Activated T-helper 2 cell treated with anti-CD3 and anti-CD28 coated beads, Interferon-gamma antibody, Interleukin-2, Interleukin-4, amounts not matched to agents 10 μg/mL and 5 μg/mL and 100 μg/mL, durations not matched to agents 14 hours and 24 hours and 36 hours (primary cell): Measurements from ENCODE around the gene MFAP1. TPM values are rescaled to one million over a fixed set of nuclear protein-coding genes. Genes with fewer than 3 reads are reported as not detected.
"Not testable (repeated sequence)": the region's sequence is repeated elsewhere in the genome, so short reads cannot be mapped to it uniquely, and the experiment has no call there.

Source experiments
- DNase-seq: peaks from one replicate; pipeline ENCODE4 v3.0.0; 2021; ENCODE audit warnings: low spot score
- H3K27ac Mint-ChIP-seq: one replicate; pipeline ENCODE4 v1.8.0; 2021; ENCODE audit warnings: mixed read lengths
- H3K27me3 Mint-ChIP-seq: one replicate; pipeline ENCODE4 v1.8.0; 2021; ENCODE audit warnings: low read depth, mixed read lengths
- H3K36me3 Mint-ChIP-seq: one replicate; pipeline ENCODE4 v1.8.0; 2021; ENCODE audit warnings: low read depth, mixed read lengths
- H3K4me1 Mint-ChIP-seq: one replicate; pipeline ENCODE4 v1.8.0; 2021; ENCODE audit warnings: low read depth, mixed read lengths
- H3K4me3 Mint-ChIP-seq: one replicate; pipeline ENCODE4 v1.8.0; 2021; ENCODE audit warnings: low read depth, mild to moderate bottlenecking, moderate library complexity, mixed read lengths
- H3K9me3 Mint-ChIP-seq: one replicate; pipeline ENCODE4 v1.8.0; 2021; ENCODE audit warnings: mixed read lengths
- intact Hi-C: fragments of 100-400 bp; cut with micrococcal nuclease; formaldehyde crosslinking; loops from one replicate; pipeline ENCODE4 v1.15.1; 2023
- total RNA-seq: library from RNA; stranded (reverse); gene quantifications from 2 replicates; pipeline ENCODE4 v1.2.3, GENCODE V29; 2022

Gene MFAP1
- total RNA-seq, result 43.7 and 44.3 TPM in 2 replicates

DNA sequence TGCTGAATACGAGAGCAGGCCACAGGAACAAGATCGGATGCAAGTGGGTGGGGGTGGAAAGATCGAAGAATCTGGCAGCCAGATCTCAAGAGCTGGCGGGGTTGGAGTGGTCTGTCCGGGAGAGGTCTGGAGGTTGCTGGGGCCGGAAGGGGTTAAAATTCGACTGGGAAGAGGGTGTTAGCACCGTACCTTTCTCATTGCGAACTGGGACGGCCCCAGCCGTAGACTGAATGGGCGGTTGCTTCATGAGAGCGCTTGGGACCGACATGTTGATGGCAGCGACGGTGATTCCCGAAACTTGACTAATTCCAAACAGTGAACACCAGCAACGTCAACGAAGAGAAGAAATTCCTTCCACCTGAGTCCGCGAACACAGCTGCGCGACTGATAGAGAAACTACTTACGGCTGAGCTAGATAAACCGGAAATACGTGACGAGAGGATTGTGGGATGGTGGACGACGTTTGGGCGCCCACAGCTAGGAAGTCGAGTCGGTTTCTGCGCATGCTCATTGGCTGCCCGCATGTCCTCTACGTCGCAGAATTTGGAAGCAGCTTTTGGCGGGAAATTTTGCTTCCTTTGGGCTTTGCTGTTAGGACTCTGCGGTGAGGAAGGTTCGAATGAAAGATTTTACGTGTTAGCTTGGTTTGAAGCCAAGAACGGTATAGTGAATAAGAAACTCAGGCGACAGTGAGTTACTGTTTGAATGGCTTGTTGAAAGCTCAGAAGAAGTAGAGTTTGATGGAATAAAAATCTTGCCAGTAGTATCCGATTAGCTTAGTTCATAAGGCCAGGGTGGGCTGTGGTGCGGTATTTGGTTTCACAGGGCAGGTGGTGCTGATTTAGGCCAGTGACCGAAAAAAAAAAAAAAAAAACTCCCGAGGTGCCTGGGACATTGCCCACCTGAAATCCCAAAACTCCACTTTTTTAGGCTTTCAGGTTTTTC lies at the start of gene MFAP1:
Gene MFAP1, minus strand, starts transcription at position 389 of the 945 bp plus-strand sequence. Its CDS starts 121 bp downstream, at position 268.
- intact Hi-C loops, result loop anchor here (1.0 to 10.0 kb wide), 4 partner anchors 32 to 900 kb away; partner anchors contain the start of genes EIF3J and SERF2
- Mint-ChIP-seq H3K27me3 (no peaks in the 10 kb centered on the region), H3K36me3 (peaks cover 40% of the 10 kb centered on the region), H3K27ac (peak within 1 kb of the TSS; percentile 98), H3K4me3 (peak within 1 kb of the TSS; percentile 97), H3K9me3 (no peaks in the 10 kb centered on the region), H3K4me1 (peaks cover 28% of the 10 kb centered on the region)
- peak; percentile 91 for DNase-seq

- no peak for DNase-seq
- Mint-ChIP-seq H3K9me3 (no peaks in the 10 kb centered on the region), H3K27me3 (no peaks in the 10 kb centered on the region), H3K36me3 (peaks cover 48% of the 10 kb centered on the region), H3K4me3 (no peak overlapping the region), H3K27ac (no peak overlapping the region), H3K4me1 (no peaks in the 10 kb centered on the region)
- intact Hi-C loops, result no loop called here
Measured at GRCh38 chr15:43873651-43874050, 49.2 kb upstream of the MFAP1 start.

GRCh38 chr15:43872416-43873020 lies 48.0 kb upstream of the MFAP1 start:
- intact Hi-C loops, result no loop called here
- Mint-ChIP-seq H3K4me1 (no peaks in the 10 kb centered on the region), H3K27ac (no peak overlapping the region), H3K36me3 (peaks cover 54% of the 10 kb centered on the region), H3K4me3 (no peak overlapping the region), H3K27me3 (no peaks in the 10 kb centered on the region), H3K9me3 (no peaks in the 10 kb centered on the region)
- no peak for DNase-seq

- Mint-ChIP-seq H3K4me1 (no peaks in the 10 kb centered on the region), H3K4me3 (no peak overlapping the region), H3K9me3 (no peaks in the 10 kb centered on the region), H3K27me3 (no peaks in the 10 kb centered on the region), H3K36me3 (peaks cover 58% of the 10 kb centered on the region), H3K27ac (no peak overlapping the region)
- no peak for DNase-seq
- intact Hi-C loops, result no loop called here
Measured at GRCh38 chr15:43871835-43872234, 47.3 kb upstream of the MFAP1 start.

GRCh38 chr15:43868406-43868805 lies 43.9 kb upstream of the MFAP1 start:
- H3K9me3 Mint-ChIP-seq, result no peaks in the 10 kb centered on the region
- no peak for DNase-seq
- no peaks in the 10 kb centered on the region for H3K4me1 Mint-ChIP-seq
- no peaks in the 10 kb centered on the region for H3K27me3 Mint-ChIP-seq
- H3K36me3 Mint-ChIP-seq, result peaks cover 62% of the 10 kb centered on the region
- no peak overlapping the region for H3K4me3 Mint-ChIP-seq
- intact Hi-C loops, result no loop called here
- H3K27ac Mint-ChIP-seq, result no peak overlapping the region

- no peak for DNase-seq
- Mint-ChIP-seq H3K4me1 (no peaks in the 10 kb centered on the region), H3K36me3 (peaks cover 54% of the 10 kb centered on the region), H3K27me3 (no peaks in the 10 kb centered on the region), H3K27ac (no peak overlapping the region), H3K9me3 (no peaks in the 10 kb centered on the region), H3K4me3 (no peak overlapping the region)
- intact Hi-C loops, result no loop called here
Measured at GRCh38 chr15:43867096-43867495, 42.6 kb upstream of the MFAP1 start.

DNA sequence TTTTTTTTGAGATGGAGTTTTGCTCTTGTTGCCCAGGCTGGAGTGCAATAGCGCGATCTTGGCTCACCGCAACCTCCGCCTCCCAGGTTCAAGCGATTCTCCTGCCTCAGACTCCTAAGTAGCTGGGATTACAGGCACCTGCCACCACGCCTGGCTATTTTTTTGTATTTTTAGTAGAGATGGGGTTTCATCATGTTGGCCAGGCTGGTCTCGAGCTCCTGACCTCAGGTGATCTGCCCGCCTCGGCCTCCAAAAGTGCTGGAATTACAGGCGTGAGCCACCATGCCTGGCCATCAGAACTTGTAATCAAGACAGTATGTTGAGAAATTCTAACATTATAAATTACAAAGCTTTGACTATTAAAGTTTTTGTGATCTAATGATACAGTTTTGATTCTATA lies 42.1 kb upstream of the MFAP1 start:
- H3K27me3 Mint-ChIP-seq, H3K4me1 Mint-ChIP-seq, H3K4me3 Mint-ChIP-seq, DNase-seq, H3K27ac Mint-ChIP-seq, intact Hi-C loops, H3K9me3 Mint-ChIP-seq: not testable (repeated sequence)
- H3K36me3 Mint-ChIP-seq, result peaks cover 52% of the 10 kb centered on the region

- peaks cover 62% of the 10 kb centered on the region for H3K36me3 Mint-ChIP-seq
- intact Hi-C loops, result no loop called here
- no peak for DNase-seq
- H3K4me3 Mint-ChIP-seq, result no peak overlapping the region
- no peaks in the 10 kb centered on the region for H3K9me3 Mint-ChIP-seq
- no peaks in the 10 kb centered on the region for H3K27me3 Mint-ChIP-seq
- H3K27ac Mint-ChIP-seq, result no peak overlapping the region
- H3K4me1 Mint-ChIP-seq, result no peaks in the 10 kb centered on the region
Measured at GRCh38 chr15:43859546-43859945, 35.1 kb upstream of the MFAP1 start.

DNA sequence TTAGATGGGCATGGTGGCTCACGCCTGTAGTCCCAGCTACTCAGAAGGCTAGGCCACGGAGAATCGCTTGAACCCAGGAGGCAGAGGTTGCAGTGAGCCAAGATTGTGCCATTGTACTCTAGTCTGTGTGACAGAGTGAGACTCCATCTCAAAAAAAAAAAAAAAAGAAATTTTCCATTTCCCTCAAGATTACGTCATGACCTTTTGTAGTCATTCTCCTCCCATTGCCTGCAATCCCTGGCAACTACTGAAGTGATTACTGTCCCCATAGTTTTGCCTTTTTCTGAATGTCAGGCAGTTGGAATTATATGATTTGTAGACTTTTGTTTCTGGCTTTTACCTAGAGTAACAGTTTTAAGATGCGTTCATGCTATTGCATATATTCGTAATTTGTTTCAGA lies 30.3 kb upstream of the MFAP1 start:
- Mint-ChIP-seq H3K9me3 (no peaks in the 10 kb centered on the region), H3K4me1 (no peaks in the 10 kb centered on the region), H3K27me3 (no peaks in the 10 kb centered on the region), H3K27ac (no peak overlapping the region), H3K4me3 (no peak overlapping the region), H3K36me3 (peaks cover 75% of the 10 kb centered on the region)
- DNase-seq, result no peak
- intact Hi-C loops, result no loop called here

GRCh38 chr15:43852607-43853006 lies 28.1 kb upstream of the MFAP1 start:
- no peak for DNase-seq
- Mint-ChIP-seq H3K4me3 (no peak overlapping the region), H3K27me3 (no peaks in the 10 kb centered on the region), H3K9me3 (no peaks in the 10 kb centered on the region), H3K4me1 (no peaks in the 10 kb centered on the region), H3K27ac (no peak overlapping the region), H3K36me3 (peaks cover 69% of the 10 kb centered on the region)
- intact Hi-C loops, result no loop called here

DNA sequence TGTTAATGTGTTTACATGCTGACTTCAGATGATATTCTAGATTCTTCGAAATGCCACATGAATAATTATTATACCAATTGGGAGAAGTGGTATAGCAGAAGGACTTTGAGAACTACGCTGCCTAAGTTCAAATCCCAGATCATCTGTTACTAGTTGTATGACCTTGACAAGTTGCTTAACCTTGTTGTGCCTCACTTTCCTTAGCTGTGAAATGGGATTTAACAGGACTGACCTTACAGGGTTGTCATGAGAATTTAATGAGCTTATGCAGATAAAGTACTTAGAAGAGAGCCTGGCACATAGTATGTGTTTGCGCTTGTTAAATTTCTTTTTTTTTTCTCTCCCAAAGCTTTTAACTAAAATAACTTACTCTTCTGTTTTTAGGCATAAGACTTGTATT lies 26.8 kb upstream of the MFAP1 start:
- H3K9me3 Mint-ChIP-seq, result no peaks in the 10 kb centered on the region
- no peak overlapping the region for H3K4me3 Mint-ChIP-seq
- DNase-seq, result no peak
- H3K27ac Mint-ChIP-seq, result no peak overlapping the region
- H3K27me3 Mint-ChIP-seq, result no peaks in the 10 kb centered on the region
- no peaks in the 10 kb centered on the region for H3K4me1 Mint-ChIP-seq
- H3K36me3 Mint-ChIP-seq, result peaks cover 63% of the 10 kb centered on the region
- intact Hi-C loops, result no loop called here

- peaks cover 56% of the 10 kb centered on the region for H3K36me3 Mint-ChIP-seq
- no peaks in the 10 kb centered on the region for H3K27me3 Mint-ChIP-seq
- intact Hi-C loops, result no loop called here
- no peak for DNase-seq
- no peaks in the 10 kb centered on the region for H3K9me3 Mint-ChIP-seq
- H3K27ac Mint-ChIP-seq, result no peak overlapping the region
- peaks cover 1% of the 10 kb centered on the region for H3K4me1 Mint-ChIP-seq
- no peak overlapping the region for H3K4me3 Mint-ChIP-seq
Measured at GRCh38 chr15:43845421-43845820, 20.9 kb upstream of the MFAP1 start.

GRCh38 chr15:43832485-43832884 lies 8.0 kb upstream of the MFAP1 start:
- Mint-ChIP-seq H3K36me3 (peaks cover 73% of the 10 kb centered on the region), H3K4me3 (peak overlapping the region; percentile 57), H3K4me1 (peaks cover 31% of the 10 kb centered on the region)
- H3K27me3 Mint-ChIP-seq, intact Hi-C loops, H3K9me3 Mint-ChIP-seq, DNase-seq, H3K27ac Mint-ChIP-seq: not testable (repeated sequence)
